Esophagus muscularis mucosa (tissue), 4 donors: ENCODE data around the gene AATF. TPM values are rescaled to one million over a fixed set of nuclear protein-coding genes. Genes with fewer than 3 reads are reported as not detected.

ENCODE experiments used
- DNase-seq: peaks from one replicate; pipeline ENCODE4 v3.0.0-alpha.2; 2017; ENCODE audit errors: extremely low spot score
- H3K27ac ChIP-seq, 4 donors: fragments of 200-600 bp; sonication (generic); replicated peaks in 1 of 4; 1 replicate in 3 of 4; 2 replicates in 1 of 4; pipeline ENCODE4 v1.5.1; 2016 to 2019; ENCODE audit warnings: mild to moderate bottlenecking in 1 of 4
- H3K27me3 ChIP-seq, 4 donors: fragments of 200-600 bp; sonication (generic); one replicate each; pipeline versions ENCODE4 v1.5.1 to v1.6.0; 2016 to 2019
- H3K36me3 ChIP-seq, 4 donors: fragments of 200-600 bp; sonication (generic); one replicate each; pipeline ENCODE4 v1.5.1; 2016 to 2019
- H3K4me1 ChIP-seq, 4 donors: fragments of 200-600 bp; sonication (generic); one replicate each; pipeline ENCODE4 v1.5.1; 2016 to 2019
- H3K4me3 ChIP-seq, 4 donors: fragments of 200-600 bp; sonication (generic); 1 replicate in 2 of 4; 2 replicates in 2 of 4; pipeline ENCODE4 v1.5.1; 2016 to 2019; ENCODE audit warnings: mild to moderate bottlenecking in 4 of 4, moderate library complexity in 1 of 4
- H3K9me3 ChIP-seq, 4 donors: fragments of 200-600 bp; sonication (generic); 1 replicate in 3 of 4; 2 replicates in 1 of 4; pipeline ENCODE4 v1.5.1; 2016 to 2019
- CTCF ChIP-seq, 3 experiments: fragments of 200-600 bp in 2 of 3; fragments of 450-650 bp in 1 of 3; sonication (generic) in 2 of 3; IDR thresholded peaks; one replicate each; pipeline ENCODE4 v1.5.1; 2017 to 2019; ENCODE audit warnings: antibody characterized with exemption in 3 of 3, mild to moderate bottlenecking in 2 of 3, moderate library complexity in 1 of 3
- EP300 ChIP-seq: sonication (generic); formaldehyde crosslinking; IDR thresholded peaks from one replicate; pipeline ENCODE4 v1.6.1; 2017; ENCODE audit warnings: antibody characterized with exemption
- POLR2A ChIP-seq: fragments of 450-650 bp; IDR thresholded peaks from one replicate; pipeline ENCODE4 v1.6.1; 2017; ENCODE audit warnings: antibody characterized with exemption, moderate library complexity, mild to moderate bottlenecking, low read depth
- POLR2AphosphoS5 ChIP-seq, 2 donors: sonication (generic); formaldehyde crosslinking; IDR thresholded peaks; one replicate each; pipeline ENCODE4 v1.6.1; 2017; ENCODE audit warnings: antibody characterized with exemption in 2 of 2
- WGBS: methylation state at CpG from one replicate; pipeline ENCODE4 v1.1.5; 2018; 5-methylcytosine and 5-hydroxymethylcytosine counted together
- intact Hi-C: fragments of 100-400 bp; cut with DNase I; formaldehyde crosslinking; loops from one replicate; pipeline ENCODE4 v1.15.1; 2023
- total RNA-seq, 4 donors: library from RNA; depleted of rRNA; stranded (reverse); fragments of >200 nt; gene quantifications; one replicate each; pipeline versions ENCODE4 v1.1.0 to v1.2.1, GENCODE V29; 2016

Gene AATF
- total RNA-seq, 4 donors from 2014 or later: 37.8 to 55.7 (median 45.3) TPM

GRCh38 chr17:36932694-36933511, 15.9 kb upstream of the AATF start:
- TF ChIP-seq CTCF (IDR thresholded peaks at IDR 0.05) (no peak), POLR2A (no peak), EP300 (no peak), POLR2AphosphoS5 (IDR thresholded peaks at IDR 0.05) (no peak)
- Histone ChIP-seq H3K4me3 (peak overlapping the region in 3 of 4 donors; percentile 38 to 47 (median 39)), H3K36me3 (no peaks in the 10 kb centered on the region), H3K27me3 (peaks cover 26 to 100% (median 99%) of the 10 kb centered on the region in 4 donors), H3K9me3 (no peaks in the 10 kb centered on the region), H3K27ac (no peak overlapping the region), H3K4me1 (peaks cover 65 to 74% (median 67%) of the 10 kb centered on the region in 4 donors)
- intact Hi-C loops: no loop called here
- 6% methylated on average over 24 of the region's 40 CpGs for WGBS
- DNase-seq: no peak

GRCh38 chr17:36933512-36934143, 15.1 kb upstream of the AATF start:
- Histone ChIP-seq H3K4me1 (peaks cover 72 to 78% (median 75%) of the 10 kb centered on the region in 4 donors), H3K27me3 (peaks cover 32 to 100% (median 99%) of the 10 kb centered on the region in 4 donors), H3K36me3 (no peaks in the 10 kb centered on the region), H3K9me3 (no peaks in the 10 kb centered on the region), H3K27ac (no peak overlapping the region), H3K4me3 (peak overlapping the region in 2 of 4 donors; percentile 25 to 42)
- no peak for DNase-seq
- intact Hi-C loops: no loop called here
- WGBS: 6% methylated on average over 21 of the region's 23 CpGs
- TF ChIP-seq POLR2AphosphoS5 (IDR thresholded peaks at IDR 0.05) (no peak), EP300 (no peak), POLR2A (no peak), CTCF (IDR thresholded peaks at IDR 0.05) (no peak)

GRCh38 chr17:36934144-36934691, 14.5 kb upstream of the AATF start:
- Histone ChIP-seq H3K4me3 (peak overlapping the region; percentile 5 to 42 (median 18)), H3K36me3 (no peaks in the 10 kb centered on the region), H3K27ac (no peak overlapping the region), H3K4me1 (peaks cover 78 to 83% (median 79%) of the 10 kb centered on the region in 4 donors), H3K27me3 (peaks cover 32 to 100% (median 99%) of the 10 kb centered on the region in 4 donors), H3K9me3 (no peaks in the 10 kb centered on the region)
- TF ChIP-seq POLR2A (no peak), EP300 (no peak), CTCF (IDR thresholded peaks at IDR 0.05) (no peak), POLR2AphosphoS5 (IDR thresholded peaks at IDR 0.05) (no peak)
- no peak for DNase-seq
- intact Hi-C loops: no loop called here
- 4% methylated on average over 15 of the region's 26 CpGs for WGBS

GRCh38 chr17:36934692-36935630, 13.8 kb upstream of the AATF start:
- DNase-seq: no peak
- peaks cover 35 to 100% (median 99%) of the 10 kb centered on the region in 4 donors for H3K27me3 ChIP-seq
- intact Hi-C loops: no loop called here
- TF ChIP-seq EP300 (no peak), CTCF (IDR thresholded peaks at IDR 0.05) (no peak), POLR2A (no peak), POLR2AphosphoS5 (IDR thresholded peaks at IDR 0.05) (no peak)
- no peaks in the 10 kb centered on the region for H3K36me3 ChIP-seq
- no peak overlapping the region for H3K27ac ChIP-seq
- H3K4me3 ChIP-seq: peak overlapping the region; percentile 5 to 43 (median 18)
- 4% methylated on average over 29 of the region's 79 CpGs for WGBS
- no peaks in the 10 kb centered on the region for H3K9me3 ChIP-seq
- peaks cover 83 to 91% (median 86%) of the 10 kb centered on the region in 4 donors for H3K4me1 ChIP-seq
